Panc1 (cell line): Measurements from ENCODE around the gene C2orf42.

Source experiments
- CTCF ChIP-seq: fragments of 450-650 bp; IDR thresholded peaks from 2 replicates; pipeline ENCODE4 v1.5.1; 2017; ENCODE audit warnings: mild to moderate bottlenecking
- POLR2AphosphoS5 ChIP-seq: IDR thresholded peaks from 2 replicates; pipeline ENCODE4 v1.6.1; 2012; ENCODE audit warnings: mild to moderate bottlenecking, low read depth, low read length, moderate library complexity
- TCF7L2 ChIP-seq: IDR thresholded peaks from 2 replicates; pipeline ENCODE4 v1.6.1; 2011; ENCODE audit warnings: mild to moderate bottlenecking, low read depth, low read length, inconsistent platforms

- no peak for TF ChIP-seq CTCF
- TF ChIP-seq TCF7L2, result no peak
- TF ChIP-seq POLR2AphosphoS5, result no peak
These were observed 43.1 kb upstream of the C2orf42 start for GRCh38 chr2:70233926-70234325.
